ENCODE data around the gene SPX.

Gene SPX

DNA sequence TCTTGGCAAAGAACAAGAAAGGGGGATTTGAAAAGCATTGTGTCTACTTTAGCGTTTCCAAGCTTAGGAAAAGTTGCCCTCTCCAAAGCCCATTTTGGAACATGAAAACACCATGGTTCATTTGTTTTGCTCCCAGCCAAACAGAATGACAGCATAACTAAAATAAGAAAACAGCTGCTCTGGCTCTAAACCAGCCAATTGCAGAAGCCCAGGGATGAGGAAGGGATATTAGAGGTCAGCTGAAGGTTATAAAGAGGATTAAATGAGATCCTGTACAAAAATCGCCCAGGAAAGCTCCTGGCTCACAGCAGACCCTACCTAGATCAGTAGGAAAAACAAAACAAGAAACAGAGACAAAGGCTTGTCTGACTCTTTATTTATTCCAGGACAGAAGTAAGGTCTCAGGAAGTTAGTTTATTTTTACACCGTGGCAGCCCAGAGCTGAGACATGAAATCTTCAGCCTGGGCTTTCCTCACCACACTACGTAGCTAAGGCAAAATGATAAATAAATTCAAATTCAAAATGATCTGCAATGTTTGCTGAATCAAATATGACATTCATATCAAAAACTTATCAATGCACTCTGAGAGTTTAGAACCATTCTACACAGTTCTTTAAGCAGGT is 25.9 kb downstream of the SPX start:
- no peak overlapping the region for H3K27ac ChIP-seq (ENCODE audit: low read depth in 2 of 2, low read length in 2 of 2)
- no peak overlapping the region for H3K4me3 ChIP-seq (ENCODE audit: low read length in 2 of 2)

DNA sequence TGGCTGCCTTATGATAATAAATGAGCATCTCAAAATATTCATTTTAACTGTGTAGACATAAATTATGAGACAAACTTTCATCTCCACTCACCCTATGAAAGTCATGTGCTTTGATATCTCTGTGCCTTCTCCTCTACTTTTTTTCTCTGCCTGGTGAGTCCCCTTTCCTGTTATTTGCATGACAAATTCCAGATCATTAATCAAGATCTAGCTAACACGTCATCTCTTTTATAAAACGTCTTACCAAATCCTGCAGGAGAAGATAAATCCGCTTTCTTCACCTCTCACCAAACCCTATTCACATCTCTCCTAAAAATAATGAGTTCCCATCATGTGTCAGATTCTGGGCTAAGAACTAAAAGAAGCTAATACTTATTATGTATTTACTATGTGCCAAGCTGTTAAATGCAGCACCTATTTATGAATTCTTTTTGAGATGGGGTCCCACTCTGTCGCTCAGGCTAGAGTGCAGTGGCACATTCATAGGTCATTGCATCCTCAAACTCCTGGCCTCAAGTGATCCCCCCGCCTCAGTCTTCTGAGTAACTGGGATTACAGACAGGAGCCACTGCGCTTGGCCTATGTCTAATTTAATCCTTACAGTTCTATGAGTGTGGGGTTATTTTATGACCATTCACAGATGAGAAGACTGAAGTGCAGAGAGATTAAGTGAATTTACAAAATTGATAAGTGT is 26.7 kb downstream of the SPX start:
- no peaks in the 10 kb centered on the region for H3K27me3 ChIP-seq (ENCODE audit: control insufficient read depth in 2 of 2, insufficient read depth in 2 of 2, low read length in 2 of 2)
- no peaks in the 10 kb centered on the region for H3K4me1 ChIP-seq (ENCODE audit: control insufficient read depth in 2 of 2, insufficient read depth in 2 of 2, low read length in 2 of 2)
- H3K36me3 ChIP-seq (ENCODE audit: control insufficient read depth in 2 of 2, insufficient read depth in 2 of 2, low read length in 2 of 2), result no peaks in the 10 kb centered on the region
- no peaks in the 10 kb centered on the region for H3K9me3 ChIP-seq (ENCODE audit: control insufficient read depth in 2 of 2, low read length in 2 of 2)
- H3K27ac ChIP-seq (ENCODE audit: low read depth in 2 of 2, low read length in 2 of 2), result no peak overlapping the region
- no peak overlapping the region for H3K9ac ChIP-seq (ENCODE audit: low read depth in 1 of 2, low read length in 2 of 2)
- no peak overlapping the region for H3K4me3 ChIP-seq (ENCODE audit: low read length in 2 of 2)

More for the DNA sequence above, 25.9 kb downstream of the SPX start:
- H3K9me3 ChIP-seq (ENCODE audit: control insufficient read depth in 2 of 2, low read length in 2 of 2), result no peaks in the 10 kb centered on the region
- H3K4me1 ChIP-seq (ENCODE audit: control insufficient read depth in 2 of 2, insufficient read depth in 2 of 2, low read length in 2 of 2), result no peaks in the 10 kb centered on the region
- H3K9ac ChIP-seq (ENCODE audit: low read depth in 1 of 2, low read length in 2 of 2), result no peak overlapping the region
- no peaks in the 10 kb centered on the region for H3K36me3 ChIP-seq (ENCODE audit: control insufficient read depth in 2 of 2, insufficient read depth in 2 of 2, low read length in 2 of 2)
- H3K27me3 ChIP-seq (ENCODE audit: control insufficient read depth in 2 of 2, insufficient read depth in 2 of 2, low read length in 2 of 2), result no peaks in the 10 kb centered on the region

DNA sequence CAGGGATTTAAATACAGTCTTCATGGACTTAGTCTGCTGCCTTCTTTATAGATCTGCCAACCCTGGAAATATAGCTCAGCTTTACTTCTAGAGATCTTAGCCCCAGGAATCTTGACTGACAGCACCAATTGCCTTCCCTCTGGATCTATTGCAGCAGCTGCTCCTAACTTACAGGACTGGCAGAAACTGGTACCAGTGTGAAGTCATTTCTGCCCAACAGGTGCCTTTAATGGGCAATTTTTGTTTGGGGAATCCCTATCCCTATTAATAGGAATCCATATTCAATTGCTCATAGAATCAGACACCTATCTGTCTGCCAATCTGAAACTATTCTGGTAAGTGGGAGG is 27.2 kb downstream of the SPX start:
- H3K36me3 ChIP-seq (ENCODE audit: control insufficient read depth in 2 of 2, insufficient read depth in 2 of 2, low read length in 2 of 2), result no peaks in the 10 kb centered on the region
- H3K9me3 ChIP-seq (ENCODE audit: control insufficient read depth in 2 of 2, low read length in 2 of 2), result no peaks in the 10 kb centered on the region
- H3K27ac ChIP-seq (ENCODE audit: low read depth in 2 of 2, low read length in 2 of 2), result no peak overlapping the region
- no peak overlapping the region for H3K9ac ChIP-seq (ENCODE audit: low read depth in 1 of 2, low read length in 2 of 2)
- no peaks in the 10 kb centered on the region for H3K27me3 ChIP-seq (ENCODE audit: control insufficient read depth in 2 of 2, insufficient read depth in 2 of 2, low read length in 2 of 2)
- no peaks in the 10 kb centered on the region for H3K4me1 ChIP-seq (ENCODE audit: control insufficient read depth in 2 of 2, insufficient read depth in 2 of 2, low read length in 2 of 2)
- no peak overlapping the region for H3K4me3 ChIP-seq (ENCODE audit: low read length in 2 of 2)

DNA sequence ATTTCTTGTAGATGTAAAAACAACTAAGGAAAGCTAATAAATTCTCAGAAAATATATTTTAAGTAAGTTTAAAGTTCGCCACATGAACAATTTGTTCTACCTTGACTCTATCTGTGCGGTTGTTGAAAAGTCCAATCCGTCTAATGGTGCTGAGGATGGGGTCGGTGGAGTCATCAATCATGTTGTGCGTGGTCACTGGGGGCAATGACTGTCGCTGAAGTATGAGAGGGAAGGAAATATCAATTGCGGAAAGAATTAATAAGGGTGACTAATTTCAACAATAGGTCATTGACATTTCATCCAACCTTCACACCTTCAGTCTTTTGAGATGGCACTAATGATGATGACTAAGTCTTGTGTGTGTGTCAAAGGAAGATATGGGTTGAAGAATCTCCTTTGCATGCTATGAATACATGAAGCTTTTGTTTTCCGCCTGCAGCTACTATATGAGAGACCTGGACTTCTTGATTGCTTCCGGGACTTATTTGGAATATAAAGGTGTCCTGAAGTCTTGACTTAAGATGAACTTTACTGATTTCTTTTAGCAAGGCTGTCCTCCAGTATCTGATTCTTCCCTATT is 32.1 kb downstream of the SPX start:
- Histone ChIP-seq H3K27me3 (ENCODE audit: control insufficient read depth in 2 of 2, insufficient read depth in 2 of 2, low read length in 2 of 2) (no peaks in the 10 kb centered on the region), H3K36me3 (ENCODE audit: control insufficient read depth in 2 of 2, insufficient read depth in 2 of 2, low read length in 2 of 2) (no peaks in the 10 kb centered on the region), H3K9me3 (ENCODE audit: control insufficient read depth in 2 of 2, low read length in 2 of 2) (no peaks in the 10 kb centered on the region), H3K27ac (ENCODE audit: low read depth in 2 of 2, low read length in 2 of 2) (no peak overlapping the region), H3K4me1 (ENCODE audit: control insufficient read depth in 2 of 2, insufficient read depth in 2 of 2, low read length in 2 of 2) (no peaks in the 10 kb centered on the region), H3K4me3 (ENCODE audit: low read length in 2 of 2) (no peak overlapping the region), H3K9ac (ENCODE audit: low read depth in 1 of 2, low read length in 2 of 2) (no peak overlapping the region)

DNA sequence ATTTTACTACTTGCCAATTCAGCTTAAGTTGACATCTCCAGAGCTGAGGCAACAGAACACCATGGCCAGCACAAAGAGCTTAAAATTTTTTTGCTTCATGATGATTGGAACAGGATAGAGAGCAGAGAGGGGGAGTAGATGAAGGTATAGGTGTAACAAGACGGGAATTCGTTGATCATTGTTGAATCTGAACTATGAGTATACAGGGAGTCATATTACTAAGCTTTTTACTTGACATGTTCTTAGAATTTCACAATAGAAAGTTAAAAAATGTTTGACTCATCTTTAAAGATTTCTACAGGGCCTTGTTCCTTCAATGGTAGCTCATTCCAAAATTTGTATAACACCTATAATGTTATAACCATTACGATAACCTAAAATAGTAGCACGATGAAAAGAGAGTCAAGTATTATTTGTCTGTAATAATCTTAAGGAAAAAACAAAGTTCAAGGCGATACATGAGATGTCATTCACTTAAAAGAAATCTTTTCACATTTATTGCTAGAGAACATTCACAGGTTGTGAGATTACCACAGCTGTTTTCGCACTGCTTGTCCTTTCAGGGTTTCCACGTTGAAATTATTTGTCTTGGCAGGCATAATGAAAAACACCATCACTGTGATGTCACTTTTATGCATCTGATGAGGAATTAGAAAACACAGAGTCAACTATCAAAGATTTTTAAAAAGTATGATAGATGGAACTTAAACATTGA is 33.9 kb downstream of the SPX start:
- Histone ChIP-seq H3K27ac (ENCODE audit: low read depth in 2 of 2, low read length in 2 of 2) (no peak overlapping the region), H3K36me3 (ENCODE audit: control insufficient read depth in 2 of 2, insufficient read depth in 2 of 2, low read length in 2 of 2) (no peaks in the 10 kb centered on the region), H3K27me3 (ENCODE audit: control insufficient read depth in 2 of 2, insufficient read depth in 2 of 2, low read length in 2 of 2) (no peaks in the 10 kb centered on the region), H3K9me3 (ENCODE audit: control insufficient read depth in 2 of 2, low read length in 2 of 2) (no peaks in the 10 kb centered on the region), H3K4me3 (ENCODE audit: low read length in 2 of 2) (no peak overlapping the region), H3K4me1 (ENCODE audit: control insufficient read depth in 2 of 2, insufficient read depth in 2 of 2, low read length in 2 of 2) (no peaks in the 10 kb centered on the region), H3K9ac (ENCODE audit: low read depth in 1 of 2, low read length in 2 of 2) (no peak overlapping the region)

DNA sequence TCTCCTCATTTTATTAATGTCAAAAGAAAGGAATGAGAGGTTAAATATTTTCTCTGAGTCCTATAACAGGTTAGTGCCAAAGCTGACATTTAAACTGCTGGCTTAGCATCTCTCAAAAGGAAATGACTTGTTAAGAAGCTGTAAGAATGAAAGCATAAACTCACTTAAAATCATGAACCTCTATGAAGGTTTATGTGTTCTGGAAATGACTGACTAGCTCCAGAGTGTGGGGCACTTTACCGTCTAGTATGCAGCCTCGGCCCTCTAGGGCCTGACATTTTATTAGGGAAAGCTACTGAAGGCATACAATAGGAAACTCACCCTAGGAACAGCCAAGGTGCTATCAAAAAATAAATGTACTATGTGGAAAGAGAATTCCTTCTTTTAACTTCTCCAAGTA is 35.1 kb downstream of the SPX start:
- no peaks in the 10 kb centered on the region for H3K4me1 ChIP-seq (ENCODE audit: control insufficient read depth in 2 of 2, insufficient read depth in 2 of 2, low read length in 2 of 2)
- H3K27ac ChIP-seq (ENCODE audit: low read depth in 2 of 2, low read length in 2 of 2), result no peak overlapping the region
- no peaks in the 10 kb centered on the region for H3K9me3 ChIP-seq (ENCODE audit: control insufficient read depth in 2 of 2, low read length in 2 of 2)
- no peaks in the 10 kb centered on the region for H3K36me3 ChIP-seq (ENCODE audit: control insufficient read depth in 2 of 2, insufficient read depth in 2 of 2, low read length in 2 of 2)
- no peak overlapping the region for H3K4me3 ChIP-seq (ENCODE audit: low read length in 2 of 2)
- H3K27me3 ChIP-seq (ENCODE audit: control insufficient read depth in 2 of 2, insufficient read depth in 2 of 2, low read length in 2 of 2), result no peaks in the 10 kb centered on the region
- no peak overlapping the region for H3K9ac ChIP-seq (ENCODE audit: low read depth in 1 of 2, low read length in 2 of 2)

DNA sequence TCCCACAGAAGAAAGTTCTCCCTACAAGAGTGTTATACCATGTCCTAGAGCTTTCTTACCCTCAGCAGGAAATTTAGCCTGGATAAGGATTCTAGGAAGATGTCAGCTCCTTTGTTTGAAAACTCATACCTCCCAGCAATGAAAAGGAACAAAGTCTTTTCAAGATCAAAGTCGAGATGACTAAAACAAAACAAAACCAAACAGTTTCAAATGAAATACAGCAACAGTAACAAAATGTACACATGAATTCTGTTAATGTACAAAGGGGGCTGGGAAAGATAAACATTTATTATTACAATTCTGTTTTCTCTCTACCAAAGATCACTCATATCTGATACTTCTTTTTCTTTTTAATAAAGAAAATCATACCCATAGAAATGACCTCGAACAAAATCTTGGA is 36.8 kb downstream of the SPX start:
- H3K4me1 ChIP-seq (ENCODE audit: control insufficient read depth in 2 of 2, insufficient read depth in 2 of 2, low read length in 2 of 2), result no peaks in the 10 kb centered on the region
- H3K27ac ChIP-seq (ENCODE audit: low read depth in 2 of 2, low read length in 2 of 2), result no peak overlapping the region
- no peaks in the 10 kb centered on the region for H3K36me3 ChIP-seq (ENCODE audit: control insufficient read depth in 2 of 2, insufficient read depth in 2 of 2, low read length in 2 of 2)
- no peaks in the 10 kb centered on the region for H3K27me3 ChIP-seq (ENCODE audit: control insufficient read depth in 2 of 2, insufficient read depth in 2 of 2, low read length in 2 of 2)
- H3K9ac ChIP-seq (ENCODE audit: low read depth in 1 of 2, low read length in 2 of 2), result no peak overlapping the region
- no peaks in the 10 kb centered on the region for H3K9me3 ChIP-seq (ENCODE audit: control insufficient read depth in 2 of 2, low read length in 2 of 2)
- H3K4me3 ChIP-seq (ENCODE audit: low read length in 2 of 2), result no peak overlapping the region

DNA sequence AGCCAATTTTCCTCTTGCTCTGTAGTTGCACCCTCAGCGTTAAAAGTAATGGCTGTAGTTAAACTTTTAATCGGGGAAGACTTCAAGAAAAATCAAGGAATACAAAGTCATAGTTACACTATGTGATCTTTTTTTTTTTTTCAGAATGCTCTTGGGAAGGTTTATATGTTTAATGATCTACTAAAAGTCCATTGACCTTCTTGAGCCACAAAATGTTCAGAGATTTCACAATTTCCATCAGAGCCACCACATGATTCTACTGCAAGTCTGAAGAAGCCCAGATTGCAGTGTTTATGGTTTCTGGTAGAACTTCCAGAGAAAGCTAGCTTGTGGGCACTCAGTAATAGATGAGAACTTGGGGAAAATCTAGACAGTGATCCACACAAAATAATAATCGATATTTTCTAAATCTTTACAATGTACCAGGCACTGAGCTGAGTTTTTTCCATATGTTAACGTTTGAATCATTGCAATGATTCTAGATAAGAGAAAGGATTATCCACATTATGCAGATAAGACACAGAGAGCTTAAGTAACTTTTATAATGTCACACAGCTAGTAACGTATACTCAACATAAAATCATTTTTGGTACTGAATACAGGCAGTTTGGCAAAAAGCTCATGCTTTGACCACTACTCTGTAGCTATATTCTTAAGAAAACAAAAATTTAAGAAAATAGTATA is 40.3 kb downstream of the SPX start:
- H3K9ac ChIP-seq (ENCODE audit: low read depth in 1 of 2, low read length in 2 of 2), result no peak overlapping the region
- no peak overlapping the region for H3K27ac ChIP-seq (ENCODE audit: low read depth in 2 of 2, low read length in 2 of 2)
- H3K27me3 ChIP-seq (ENCODE audit: control insufficient read depth in 2 of 2, insufficient read depth in 2 of 2, low read length in 2 of 2), result no peaks in the 10 kb centered on the region
- no peaks in the 10 kb centered on the region for H3K36me3 ChIP-seq (ENCODE audit: control insufficient read depth in 2 of 2, insufficient read depth in 2 of 2, low read length in 2 of 2)
- H3K4me3 ChIP-seq (ENCODE audit: low read length in 2 of 2), result no peak overlapping the region
- H3K9me3 ChIP-seq (ENCODE audit: control insufficient read depth in 2 of 2, low read length in 2 of 2), result no peaks in the 10 kb centered on the region
- no peaks in the 10 kb centered on the region for H3K4me1 ChIP-seq (ENCODE audit: control insufficient read depth in 2 of 2, insufficient read depth in 2 of 2, low read length in 2 of 2)

DNA sequence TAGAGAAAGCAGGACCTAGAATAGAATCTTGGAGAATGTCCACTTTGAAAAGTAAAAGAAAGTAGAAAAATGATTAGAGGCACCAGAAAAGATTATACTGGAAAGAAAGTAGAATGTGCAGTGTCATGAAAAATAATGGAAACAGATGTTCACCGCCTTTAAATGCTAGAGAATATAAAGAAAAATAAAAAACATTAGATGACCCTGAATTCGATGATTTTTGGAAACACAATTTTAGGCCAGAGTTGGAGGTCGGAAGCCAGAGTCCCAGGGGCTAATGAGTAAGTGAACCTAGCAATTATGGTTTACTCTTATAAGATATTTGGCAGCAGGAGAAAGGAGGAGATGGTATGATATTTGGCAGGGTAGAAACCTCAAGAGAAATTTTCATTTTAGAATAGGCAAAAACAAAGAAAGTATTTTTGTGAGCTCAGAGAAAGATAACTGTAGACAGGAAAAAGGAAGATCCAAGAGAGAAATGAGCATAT is 40.9 kb downstream of the SPX start:
- Histone ChIP-seq H3K9me3 (ENCODE audit: control insufficient read depth in 2 of 2, low read length in 2 of 2) (no peaks in the 10 kb centered on the region), H3K4me1 (ENCODE audit: control insufficient read depth in 2 of 2, insufficient read depth in 2 of 2, low read length in 2 of 2) (no peaks in the 10 kb centered on the region), H3K4me3 (ENCODE audit: low read length in 2 of 2) (no peak overlapping the region), H3K36me3 (ENCODE audit: control insufficient read depth in 2 of 2, insufficient read depth in 2 of 2, low read length in 2 of 2) (no peaks in the 10 kb centered on the region), H3K27ac (ENCODE audit: low read depth in 2 of 2, low read length in 2 of 2) (no peak overlapping the region), H3K9ac (ENCODE audit: low read depth in 1 of 2, low read length in 2 of 2) (no peak overlapping the region), H3K27me3 (ENCODE audit: control insufficient read depth in 2 of 2, insufficient read depth in 2 of 2, low read length in 2 of 2) (no peaks in the 10 kb centered on the region)

DNA sequence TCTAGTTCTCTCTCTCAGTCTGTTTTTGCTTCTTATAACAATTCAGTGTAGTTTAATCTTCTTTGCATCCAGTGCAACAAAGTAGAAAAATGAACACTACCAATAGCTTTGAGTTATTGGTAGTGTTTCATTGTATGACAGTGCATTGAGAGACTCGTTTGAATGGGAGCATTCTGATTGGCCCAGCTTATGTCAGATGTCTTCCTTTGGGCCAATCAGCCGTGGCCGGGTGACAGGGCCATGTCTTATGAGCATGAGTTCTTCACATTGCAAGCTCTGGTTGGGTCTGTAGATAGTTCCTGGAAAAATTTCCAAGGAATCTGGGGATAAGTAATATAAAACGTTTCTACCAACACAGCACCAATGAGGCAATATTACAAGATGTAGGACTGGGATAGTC is 42.0 kb downstream of the SPX start:
- Histone ChIP-seq H3K27ac (ENCODE audit: low read depth in 2 of 2, low read length in 2 of 2) (no peak overlapping the region), H3K9me3 (ENCODE audit: control insufficient read depth in 2 of 2, low read length in 2 of 2) (no peaks in the 10 kb centered on the region), H3K27me3 (ENCODE audit: control insufficient read depth in 2 of 2, insufficient read depth in 2 of 2, low read length in 2 of 2) (no peaks in the 10 kb centered on the region), H3K4me3 (ENCODE audit: low read length in 2 of 2) (no peak overlapping the region), H3K9ac (ENCODE audit: low read depth in 1 of 2, low read length in 2 of 2) (no peak overlapping the region), H3K4me1 (ENCODE audit: control insufficient read depth in 2 of 2, insufficient read depth in 2 of 2, low read length in 2 of 2) (no peaks in the 10 kb centered on the region), H3K36me3 (ENCODE audit: control insufficient read depth in 2 of 2, insufficient read depth in 2 of 2, low read length in 2 of 2) (no peaks in the 10 kb centered on the region)

Data from mucosa of rectum (tissue), 2 donors.